ENCODE results near the gene POLN.

GRCh38 chr4:2251073-2251794 lies 9.3 kb upstream of the POLN start:
- TF ChIP-seq, protein P1, sequence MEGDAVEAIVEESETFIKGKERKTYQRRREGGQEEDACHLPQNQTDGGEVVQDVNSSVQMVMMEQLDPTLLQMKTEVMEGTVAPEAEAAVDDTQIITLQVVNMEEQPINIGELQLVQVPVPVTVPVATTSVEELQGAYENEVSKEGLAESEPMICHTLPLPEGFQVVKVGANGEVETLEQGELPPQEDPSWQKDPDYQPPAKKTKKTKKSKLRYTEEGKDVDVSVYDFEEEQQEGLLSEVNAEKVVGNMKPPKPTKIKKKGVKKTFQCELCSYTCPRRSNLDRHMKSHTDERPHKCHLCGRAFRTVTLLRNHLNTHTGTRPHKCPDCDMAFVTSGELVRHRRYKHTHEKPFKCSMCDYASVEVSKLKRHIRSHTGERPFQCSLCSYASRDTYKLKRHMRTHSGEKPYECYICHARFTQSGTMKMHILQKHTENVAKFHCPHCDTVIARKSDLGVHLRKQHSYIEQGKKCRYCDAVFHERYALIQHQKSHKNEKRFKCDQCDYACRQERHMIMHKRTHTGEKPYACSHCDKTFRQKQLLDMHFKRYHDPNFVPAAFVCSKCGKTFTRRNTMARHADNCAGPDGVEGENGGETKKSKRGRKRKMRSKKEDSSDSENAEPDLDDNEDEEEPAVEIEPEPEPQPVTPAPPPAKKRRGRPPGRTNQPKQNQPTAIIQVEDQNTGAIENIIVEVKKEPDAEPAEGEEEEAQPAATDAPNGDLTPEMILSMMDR (IDR thresholded peaks at IDR 0.05) = no peak
- no peak for TF ChIP-seq POLR2A (IDR thresholded peaks at IDR 0.05)
- no peak for TF ChIP-seq EP300 (IDR thresholded peaks at IDR 0.05)

Measured in stomach (tissue), 4 donors.